Measurements from ENCODE around the gene FZD10. TPM values are rescaled to one million over a fixed set of nuclear protein-coding genes. Genes with fewer than 3 reads are reported as not detected.

FZD10 gene
- total RNA-seq, 3 donors from 2014 or later, result 0.14 to 0.48 (median 0.35) TPM

- Histone ChIP-seq H3K9me3 (no peaks in the 10 kb centered on the region), H3K4me3 (no peak overlapping the region), H3K36me3 (ENCODE audit: low read depth) (no peaks in the 10 kb centered on the region), H3K4me1 (ENCODE audit: low read depth) (no peaks in the 10 kb centered on the region)
- no peak for ATAC-seq
- no peak for TF ChIP-seq CTCF (IDR thresholded peaks at IDR 0.05)
- intact Hi-C loops (cut with DNase I, micrococcal nuclease), result no loop called here
- no peak for DNase-seq
Measured at GRCh38 chr12:130138478-130138877, 23.8 kb upstream of the FZD10 start.

GRCh38 chr12:130139567-130140421 is 22.5 kb upstream of the FZD10 start:
- intact Hi-C loops (cut with DNase I, micrococcal nuclease), result no loop called here
- H3K4me1 ChIP-seq (ENCODE audit: low read depth), result no peaks in the 10 kb centered on the region
- H3K9me3 ChIP-seq, result no peaks in the 10 kb centered on the region
- no peak for TF ChIP-seq CTCF (IDR thresholded peaks at IDR 0.05)
- ATAC-seq (no peak), DNase-seq (no peak)
- no peak overlapping the region for H3K4me3 ChIP-seq
- H3K36me3 ChIP-seq (ENCODE audit: low read depth), result no peaks in the 10 kb centered on the region

GRCh38 chr12:130141105-130141504 is 21.2 kb upstream of the FZD10 start:
- no peak for ATAC-seq
- intact Hi-C loops (cut with DNase I, micrococcal nuclease), result no loop called here

GRCh38 chr12:130141901-130142683 is 20.2 kb upstream of the FZD10 start:
- Histone ChIP-seq H3K36me3 (ENCODE audit: low read depth) (no peaks in the 10 kb centered on the region), H3K4me1 (ENCODE audit: low read depth) (no peaks in the 10 kb centered on the region), H3K9me3 (no peaks in the 10 kb centered on the region), H3K4me3 (no peak overlapping the region)
- no peak for TF ChIP-seq CTCF (IDR thresholded peaks at IDR 0.05)
- ATAC-seq, result no peak
- no peak for DNase-seq
- intact Hi-C loops (cut with DNase I, micrococcal nuclease), result no loop called here

More at GRCh38 chr12:130141105-130141504, 21.2 kb upstream of the FZD10 start:
- Histone ChIP-seq H3K9me3 (no peaks in the 10 kb centered on the region), H3K4me1 (ENCODE audit: low read depth) (no peaks in the 10 kb centered on the region), H3K36me3 (ENCODE audit: low read depth) (no peaks in the 10 kb centered on the region), H3K4me3 (no peak overlapping the region)
- no peak for DNase-seq
- no peak for TF ChIP-seq CTCF (IDR thresholded peaks at IDR 0.05)

- no peak for ATAC-seq
Measured at GRCh38 chr12:130142736-130143135, 19.5 kb upstream of the FZD10 start.

More at GRCh38 chr12:130142736-130143135, 19.5 kb upstream of the FZD10 start:
- H3K9me3 ChIP-seq, result no peaks in the 10 kb centered on the region
- no peaks in the 10 kb centered on the region for H3K36me3 ChIP-seq (ENCODE audit: low read depth)
- no peak overlapping the region for H3K4me3 ChIP-seq
- DNase-seq, result no peak
- TF ChIP-seq CTCF (IDR thresholded peaks at IDR 0.05), result no peak
- no peaks in the 10 kb centered on the region for H3K4me1 ChIP-seq (ENCODE audit: low read depth)
- intact Hi-C loops (cut with DNase I, micrococcal nuclease), result no loop called here
